NCI-H748 treated with DMSO at 0.1 percent for 48 hours (cell line): ENCODE data around the gene TMEM231.
"Not testable (repeated sequence)": the region's sequence is repeated elsewhere in the genome, so short reads cannot be mapped to it uniquely, and the experiment has no call there.

Experiments
- DNase-seq: peaks from one replicate; lab custom pipeline; 2025; lab: John Stamatoyannopoulos, UW

Gene TMEM231

GRCh38 chr16:75566758-75567255, 10.8 kb upstream of the TMEM231 start:
- DNase-seq: no peak

- DNase-seq: peak; percentile 65
Observed at GRCh38 chr16:75566040-75566757, 10.1 kb upstream of the TMEM231 start, which contains the start of gene GABARAPL2. TSS of gene GABARAPL2 (plus strand) at chr16:75566379. CDS start at chr16:75566487, 108 bp downstream.

- DNase-seq: no peak
Observed at GRCh38 chr16:75565640-75566039, 9.6 kb upstream of the TMEM231 start.

GRCh38 chr16:75559564-75560372, 3.7 kb upstream of the TMEM231 start:
- no peak for DNase-seq

- DNase-seq: no peak
Observed at GRCh38 chr16:75558846-75559401, 2.9 kb upstream of the TMEM231 start.

- DNase-seq: no peak
Observed at GRCh38 chr16:75556431-75556950, 439 bp upstream of the TMEM231 start.

- peak; percentile 48 for DNase-seq
Observed at GRCh38 chr16:75555213-75555706, 792 bp downstream of the TMEM231 start.

GRCh38 chr16:75552951-75553350, 3.1 kb downstream of the TMEM231 start:
- DNase-seq: no peak

GRCh38 chr16:75550211-75550662, 5.8 kb downstream of the TMEM231 start:
- no peak for DNase-seq

GRCh38 chr16:75548456-75548855, 7.6 kb downstream of the TMEM231 start:
- DNase-seq: not testable (repeated sequence)

GRCh38 chr16:75546293-75546692, 9.8 kb downstream of the TMEM231 start:
- no peak for DNase-seq

- DNase-seq: not testable (repeated sequence)
Observed at GRCh38 chr16:75545879-75546278, 10.2 kb downstream of the TMEM231 start.

- not testable (repeated sequence) for DNase-seq
Observed at GRCh38 chr16:75542462-75542861, 13.6 kb downstream of the TMEM231 start.

GRCh38 chr16:75541236-75541635, 14.8 kb downstream of the TMEM231 start:
- DNase-seq: no peak

GRCh38 chr16:75538882-75539565, 17.0 kb downstream of the TMEM231 start:
- DNase-seq: not testable (repeated sequence)

- no peak for DNase-seq
Observed at GRCh38 chr16:75537776-75538175, 18.3 kb downstream of the TMEM231 start.

- DNase-seq: no peak
Observed at GRCh38 chr16:75535901-75536300, 20.2 kb downstream of the TMEM231 start, which contains the start of gene CHST5. TSS of gene CHST5 (minus strand) at chr16:75536108. CDS start at chr16:75530384, 5,724 bp downstream.

GRCh38 chr16:75535211-75535843, 20.7 kb downstream of the TMEM231 start:
- no peak for DNase-seq

- DNase-seq: no peak
Observed at GRCh38 chr16:75534560-75535205, 21.4 kb downstream of the TMEM231 start.

GRCh38 chr16:75532791-75533190, 23.3 kb downstream of the TMEM231 start:
- DNase-seq: no peak
